Measurements from ENCODE around the gene TMEM187.

- TF ChIP-seq, protein P1, sequence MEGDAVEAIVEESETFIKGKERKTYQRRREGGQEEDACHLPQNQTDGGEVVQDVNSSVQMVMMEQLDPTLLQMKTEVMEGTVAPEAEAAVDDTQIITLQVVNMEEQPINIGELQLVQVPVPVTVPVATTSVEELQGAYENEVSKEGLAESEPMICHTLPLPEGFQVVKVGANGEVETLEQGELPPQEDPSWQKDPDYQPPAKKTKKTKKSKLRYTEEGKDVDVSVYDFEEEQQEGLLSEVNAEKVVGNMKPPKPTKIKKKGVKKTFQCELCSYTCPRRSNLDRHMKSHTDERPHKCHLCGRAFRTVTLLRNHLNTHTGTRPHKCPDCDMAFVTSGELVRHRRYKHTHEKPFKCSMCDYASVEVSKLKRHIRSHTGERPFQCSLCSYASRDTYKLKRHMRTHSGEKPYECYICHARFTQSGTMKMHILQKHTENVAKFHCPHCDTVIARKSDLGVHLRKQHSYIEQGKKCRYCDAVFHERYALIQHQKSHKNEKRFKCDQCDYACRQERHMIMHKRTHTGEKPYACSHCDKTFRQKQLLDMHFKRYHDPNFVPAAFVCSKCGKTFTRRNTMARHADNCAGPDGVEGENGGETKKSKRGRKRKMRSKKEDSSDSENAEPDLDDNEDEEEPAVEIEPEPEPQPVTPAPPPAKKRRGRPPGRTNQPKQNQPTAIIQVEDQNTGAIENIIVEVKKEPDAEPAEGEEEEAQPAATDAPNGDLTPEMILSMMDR (IDR thresholded peaks at IDR 0.05) = no peak
- no peak for TF ChIP-seq POLR2A (IDR thresholded peaks at IDR 0.05)
Measured at GRCh38 chrX:154017766-154018517, 45.4 kb downstream of the TMEM187 start.

Data from esophagus squamous epithelium (tissue), 4 donors.